Measurements from ENCODE around the gene TMPRSS6. TPM values are rescaled to one million over a fixed set of nuclear protein-coding genes. Genes with fewer than 3 reads are reported as not detected.

Gene TMPRSS6
- total RNA-seq, 4 donors from 2014 or later: 0.16 to 4.9 (median 0.41) TPM; not detected in 1

DNA sequence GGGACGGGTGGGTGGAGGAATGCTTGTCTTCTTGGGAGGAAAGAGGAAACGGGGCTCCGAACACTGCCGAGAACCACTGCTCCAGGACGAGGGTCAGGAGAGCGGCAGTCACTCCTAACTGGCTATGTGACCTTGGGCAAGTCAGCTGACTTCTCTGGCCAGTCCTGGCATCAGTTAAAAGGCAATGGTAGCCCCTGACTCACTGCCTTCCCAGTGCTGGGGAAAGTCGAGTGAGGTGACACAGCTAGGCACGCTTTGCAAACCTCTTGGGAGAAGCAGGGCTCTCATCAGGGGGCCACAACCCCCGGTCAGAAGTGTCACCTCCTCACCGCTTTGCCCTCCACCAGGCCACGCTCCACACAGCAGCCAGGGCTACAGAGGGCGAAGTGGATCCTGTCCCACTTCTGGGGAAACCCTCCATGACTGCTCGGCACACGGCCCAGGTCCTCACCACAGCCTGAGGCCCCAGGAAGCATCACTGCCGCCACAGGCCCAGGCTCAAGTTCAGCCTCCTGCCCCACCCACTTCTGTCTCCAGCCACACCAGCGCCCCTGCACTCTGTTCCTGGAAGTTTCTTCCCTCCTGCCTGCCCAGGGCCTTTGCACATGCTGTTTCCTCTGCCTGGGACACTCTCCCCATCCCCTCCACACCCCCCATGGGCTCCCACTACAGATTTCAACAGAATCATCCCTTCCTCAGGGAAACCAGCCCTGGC is 23.9 kb upstream of the TMPRSS6 start:
- TF ChIP-seq EP300 (IDR thresholded peaks at IDR 0.05; ENCODE audit: low read depth): no peak
- no peak for TF ChIP-seq CTCF (IDR thresholded peaks at IDR 0.05)
- TF ChIP-seq POLR2A (IDR thresholded peaks at IDR 0.05): no peak
- no peak for TF ChIP-seq POLR2AphosphoS5 (IDR thresholded peaks at IDR 0.05)
- intact Hi-C loops (cut with DNase I; ENCODE audit: low total_unique reads): no loop called here
- no peak overlapping the region for H3K27ac ChIP-seq
- 53 to 71% methylated on average over 3 to 16 of the region's 16 CpGs for WGBS, 2 donors (ENCODE audit: low coverage in 1 of 2)
- H3K36me3 ChIP-seq: no peaks in the 10 kb centered on the region
- in situ Hi-C loops (cut with MboI; ENCODE audit: low pct_ligation_motif_present in 1 of 4, low pct_unique_long_range_greater_than_20kb in 1 of 4, low sequenced_read_pairs in 3 of 4): no loop called here
- H3K4me1 ChIP-seq: no peaks in the 10 kb centered on the region
- no peaks in the 10 kb centered on the region for H3K9me3 ChIP-seq
- no peak for DNase-seq
- H3K4me3 ChIP-seq: no peak overlapping the region
- no peaks in the 10 kb centered on the region for H3K27me3 ChIP-seq

GRCh38 chr22:37132773-37133172 is 23.3 kb upstream of the TMPRSS6 start:
- in situ Hi-C loops (cut with MboI; ENCODE audit: low pct_ligation_motif_present in 1 of 4, low pct_unique_long_range_greater_than_20kb in 1 of 4, low sequenced_read_pairs in 3 of 4) (no loop called here), intact Hi-C loops (cut with DNase I; ENCODE audit: low total_unique reads) (no loop called here)
- no peak overlapping the region for H3K4me3 ChIP-seq
- no peak for DNase-seq
- no peaks in the 10 kb centered on the region for H3K9me3 ChIP-seq
- H3K36me3 ChIP-seq: no peaks in the 10 kb centered on the region
- H3K4me1 ChIP-seq: no peaks in the 10 kb centered on the region
- H3K27ac ChIP-seq: no peak overlapping the region
- TF ChIP-seq EP300 (IDR thresholded peaks at IDR 0.05; ENCODE audit: low read depth) (no peak), POLR2AphosphoS5 (IDR thresholded peaks at IDR 0.05) (no peak), POLR2A (IDR thresholded peaks at IDR 0.05) (no peak), CTCF (IDR thresholded peaks at IDR 0.05) (no peak)
- no peaks in the 10 kb centered on the region for H3K27me3 ChIP-seq
- WGBS, 2 donors (ENCODE audit: low coverage in 1 of 2): 85 to 91% methylated on average over 4 to 7 of the region's 7 CpGs

DNA sequence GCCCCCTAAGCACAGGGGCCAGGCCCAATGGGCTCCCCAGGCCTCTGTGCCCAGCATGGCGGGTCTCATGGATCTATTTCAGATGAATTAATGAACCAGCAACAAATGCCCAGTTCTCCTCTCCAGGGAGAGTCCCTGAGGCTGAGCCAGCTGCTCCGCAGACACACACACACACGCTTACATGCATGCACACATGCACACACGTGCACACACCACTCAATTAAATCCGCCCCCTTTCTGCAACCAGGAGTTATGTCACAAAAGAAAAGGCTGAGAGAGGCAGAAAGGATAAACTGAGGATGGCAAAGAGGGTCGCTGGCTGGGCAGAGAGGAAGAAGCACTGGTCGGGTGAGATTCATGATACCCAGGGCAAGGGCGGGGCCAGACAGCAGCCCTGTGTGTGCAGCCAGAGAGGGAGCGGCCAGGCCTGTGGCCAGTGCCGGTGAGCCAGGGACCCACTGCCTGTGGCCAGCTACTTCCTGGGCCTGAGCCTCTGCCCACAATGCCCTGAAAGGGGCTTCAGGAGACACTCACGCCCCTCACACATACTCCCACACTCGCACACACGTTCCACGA is 20.4 kb upstream of the TMPRSS6 start:
- Histone ChIP-seq H3K27me3 (no peaks in the 10 kb centered on the region), H3K27ac (no peak overlapping the region), H3K9me3 (no peaks in the 10 kb centered on the region), H3K4me1 (no peaks in the 10 kb centered on the region), H3K4me3 (no peak overlapping the region), H3K36me3 (no peaks in the 10 kb centered on the region)
- intact Hi-C loops (cut with DNase I; ENCODE audit: low total_unique reads) (no loop called here), in situ Hi-C loops (cut with MboI; ENCODE audit: low pct_ligation_motif_present in 1 of 4, low pct_unique_long_range_greater_than_20kb in 1 of 4, low sequenced_read_pairs in 3 of 4) (no loop called here)
- no peak for DNase-seq
- no peak for TF ChIP-seq POLR2AphosphoS5 (IDR thresholded peaks at IDR 0.05)
- 45 to 83% methylated on average over 4 to 14 of the region's 14 CpGs for WGBS, 2 donors (ENCODE audit: low coverage in 1 of 2)

DNA sequence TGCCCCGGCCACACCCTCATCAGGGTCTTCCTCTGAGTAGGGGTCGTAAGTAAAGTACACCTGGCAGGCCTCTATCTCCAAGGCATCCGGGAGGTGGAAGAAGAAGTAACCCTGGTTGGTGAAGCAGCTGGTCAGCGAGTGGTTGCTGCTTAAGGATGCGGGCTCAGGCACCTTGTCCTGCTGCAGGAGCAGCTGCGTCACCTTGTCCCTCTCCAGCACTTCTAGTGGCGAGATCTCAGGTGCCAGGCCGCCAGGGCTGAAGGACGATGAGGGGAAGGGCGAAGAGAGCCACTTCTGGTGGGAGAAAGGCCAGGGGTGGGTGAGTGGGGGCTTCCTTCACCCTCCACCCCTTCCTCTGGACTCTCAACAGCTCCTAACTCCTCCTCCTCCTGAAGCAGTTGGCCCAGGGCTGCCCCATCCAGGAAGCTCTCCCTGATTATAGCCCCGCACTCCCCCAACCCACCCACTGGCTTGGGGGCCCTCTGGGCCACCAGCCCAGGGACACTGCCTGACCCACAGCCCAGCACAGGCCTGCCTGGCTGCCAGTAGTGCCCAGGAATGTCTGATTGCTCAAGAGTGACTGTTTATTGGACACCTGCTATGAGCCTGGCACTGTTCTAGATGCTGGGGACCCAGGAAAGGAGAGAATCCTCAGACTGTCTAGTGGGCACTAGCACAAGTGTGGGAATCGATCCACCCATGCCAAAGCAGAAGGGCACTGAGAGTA is 19.2 kb upstream of the TMPRSS6 start:
- Histone ChIP-seq H3K27ac (no peak overlapping the region), H3K9me3 (no peaks in the 10 kb centered on the region), H3K27me3 (no peaks in the 10 kb centered on the region), H3K4me3 (no peak overlapping the region), H3K36me3 (no peaks in the 10 kb centered on the region), H3K4me1 (no peaks in the 10 kb centered on the region)
- intact Hi-C loops (cut with DNase I; ENCODE audit: low total_unique reads) (no loop called here), in situ Hi-C loops (cut with MboI; ENCODE audit: low pct_ligation_motif_present in 1 of 4, low pct_unique_long_range_greater_than_20kb in 1 of 4, low sequenced_read_pairs in 3 of 4) (no loop called here)
- no peak for TF ChIP-seq CTCF (IDR thresholded peaks at IDR 0.05)
- no peak for TF ChIP-seq POLR2A (IDR thresholded peaks at IDR 0.05)
- WGBS, 2 donors (ENCODE audit: low coverage in 1 of 2): 77 to 79% methylated on average over 5 to 12 of the region's 12 CpGs
- DNase-seq: no peak

All from transverse colon (tissue), 4 donors.